ENCODE measurements around the gene SDHB.

SDHB gene

GRCh38 chr1:16969057-16969611, 84.7 kb downstream of the SDHB start:
- no peak for DNase-seq (ENCODE audit: low spot score)

Data from cerebellar cortex (tissue), 1 donor.